Measurements from ENCODE around the gene BCL6. TPM values are rescaled to one million over a fixed set of nuclear protein-coding genes. Genes with fewer than 3 reads are reported as not detected.

Gene BCL6
- total and polyA plus RNA-seq, 10 of the 15 experiments (the other 5 are each of a cell fraction or from before 2014, with no cell fraction given): 0.04 to 0.85 (median 0.15) TPM

GRCh38 chr3:187736418-187736871, 8.8 kb downstream of the BCL6 start (continued):
- TF ChIP-seq ZBTB11 (CRISPR knock-in tag; IDR thresholded peaks at IDR 0.05) (no peak), YY1 (IDR thresholded peaks at IDR 0.05; ENCODE audit: low read depth, low read length) (no peak), MYB (IDR thresholded peaks at IDR 0.05; ENCODE audit: borderline replicate concordance, low read depth, low read length) (no peak)

DNA sequence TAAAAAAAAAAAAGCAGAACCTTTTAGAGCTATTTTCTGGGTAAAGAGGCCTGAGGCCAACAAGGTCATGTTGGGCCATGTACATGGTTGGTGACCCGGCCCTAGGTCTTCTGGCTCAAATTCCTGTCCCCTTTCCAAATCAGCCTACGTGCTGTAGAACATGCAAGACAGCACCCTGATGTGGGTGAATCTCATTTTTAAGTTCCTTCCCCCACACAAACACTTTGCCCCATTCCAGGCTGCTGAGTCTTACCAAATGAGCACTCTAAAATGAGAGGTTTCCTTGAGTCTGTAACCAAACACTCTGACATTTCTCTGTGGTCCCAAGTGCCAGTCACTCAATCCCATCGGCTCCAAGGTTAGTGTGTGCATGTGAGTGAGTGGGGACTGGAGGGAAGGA, 9.4 kb downstream of the BCL6 start:
- Histone ChIP-seq H3K4me3 (no peak overlapping the region), H3K36me3 (ENCODE audit: control insufficient read depth in 2 of 2, insufficient read depth in 2 of 2, low read length in 1 of 2) (no peaks in the 10 kb centered on the region), H3K27ac (ENCODE audit: control insufficient read depth, insufficient read depth) (no peak overlapping the region), H4K20me1 (ENCODE audit: control insufficient read depth, insufficient read depth) (no peaks in the 10 kb centered on the region), H3K4me2 (ENCODE audit: control insufficient read depth, insufficient read depth) (no peak overlapping the region), H3K79me2 (ENCODE audit: control insufficient read depth, insufficient read depth, low read length) (no peaks in the 10 kb centered on the region), H3K9ac (ENCODE audit: control insufficient read depth, insufficient read depth, low read length) (no peak overlapping the region), H3K4me1 (ENCODE audit: control insufficient read depth, insufficient read depth, low read length) (no peaks in the 10 kb centered on the region; the same call in 1 of the 2 replicates), H3K27me3 (replicated peaks in 1 of 2; ENCODE audit: control insufficient read depth in 2 of 2, insufficient read depth in 2 of 2, low read length in 1 of 2) (peaks cover 4 to 14% of the 10 kb centered on the region in 2 experiments; a peak in 3 of 4 replicates), H2AFZ (ENCODE audit: control insufficient read depth, low read depth, low read length) (no peak overlapping the region), H3K9me3 (replicated peaks; ENCODE audit: control insufficient read depth, insufficient read depth, low read length) (no peaks in the 10 kb centered on the region)
- POLR2A ChIA-PET: no interaction called here
- DNase-seq (ENCODE audit: low read depth, low spot score) (no peak), ATAC-seq (no peak), FAIRE-seq (no peak)
- RAD21 ChIA-PET (ENCODE audit: unreplicated experiment): interaction anchor here (1.1 to 7.2 kb wide), 2 partner anchors 14 to 1218 kb away, joined by 3 to 130 read pairs; no protein-coding TSS in a partner anchor
- SMC1A ChIA-PET (ENCODE audit: uncharacterized antibody, unreplicated experiment): interaction anchor here (0.6 to 1.7 kb wide), 4 partner anchors 1218 to 1413 kb away, joined by 3 to 4 read pairs (median 4); no protein-coding TSS in a partner anchor
- intact Hi-C loops (cut with micrococcal nuclease; ENCODE audit: unreplicated experiment): loop anchor here (10.0 kb wide), 1 partner anchor 1089 kb away; no protein-coding TSS in a partner anchor
- CTCF ChIA-PET: interaction anchor here (0.5 to 9.7 kb wide), 2 partner anchors 1221 to 1403 kb away, joined by 3 to 437 read pairs; no protein-coding TSS in a partner anchor
- no TSS peak for BruUV-seq (replicated peaks)
- in situ Hi-C loops (cut with MboI): loop anchor here (5.0 kb wide), 2 partner anchors 1306 to 1411 kb away; no protein-coding TSS in a partner anchor
- WGBS (ENCODE audit: insufficient coverage, insufficient replicate concordance, low lambda C conversion rate, missing lambda C conversion rate): 5% methylated on average over 3 of the region's 3 CpGs
- no peak for TF ChIP-seq RB1 (IDR thresholded peaks at IDR 0.05; ENCODE audit: borderline replicate concordance)
- TF ChIP-seq ETV6 (conservative IDR thresholded peaks at IDR 0.05 in 1 of 2, IDR thresholded peaks at IDR 0.05 in 1 of 2; ENCODE audit: borderline replicate concordance in 1 of 2, low read depth in 1 of 2): no peak
- no peak for TF ChIP-seq TCF3 (IDR thresholded peaks at IDR 0.05; ENCODE audit: borderline replicate concordance, insufficient read depth, low read depth, low read length)
- TF ChIP-seq BHLHE40 (IDR thresholded peaks at IDR 0.05; ENCODE audit: borderline replicate concordance in 1 of 2, low read depth in 2 of 2, low read length in 1 of 2): no peak
- TF ChIP-seq CBFB (IDR thresholded peaks at IDR 0.05; ENCODE audit: low read depth): no peak
- no peak for TF ChIP-seq CUX1 (IDR thresholded peaks at IDR 0.05; ENCODE audit: insufficient replicate concordance, low read depth, low read length)
- TF ChIP-seq NBN (IDR thresholded peaks at IDR 0.05): no peak
- TF ChIP-seq USF2 (IDR thresholded peaks at IDR 0.05; ENCODE audit: borderline replicate concordance, low read depth, low read length): no peak
- no peak for TF ChIP-seq ATF7 (IDR thresholded peaks at IDR 0.05; ENCODE audit: low read depth)
